ENCODE results near the gene PIK3CD.
"Not testable (repeated sequence)": the region's sequence is repeated elsewhere in the genome, so short reads cannot be mapped to it uniquely, and the experiment has no call there.

PIK3CD gene

DNA sequence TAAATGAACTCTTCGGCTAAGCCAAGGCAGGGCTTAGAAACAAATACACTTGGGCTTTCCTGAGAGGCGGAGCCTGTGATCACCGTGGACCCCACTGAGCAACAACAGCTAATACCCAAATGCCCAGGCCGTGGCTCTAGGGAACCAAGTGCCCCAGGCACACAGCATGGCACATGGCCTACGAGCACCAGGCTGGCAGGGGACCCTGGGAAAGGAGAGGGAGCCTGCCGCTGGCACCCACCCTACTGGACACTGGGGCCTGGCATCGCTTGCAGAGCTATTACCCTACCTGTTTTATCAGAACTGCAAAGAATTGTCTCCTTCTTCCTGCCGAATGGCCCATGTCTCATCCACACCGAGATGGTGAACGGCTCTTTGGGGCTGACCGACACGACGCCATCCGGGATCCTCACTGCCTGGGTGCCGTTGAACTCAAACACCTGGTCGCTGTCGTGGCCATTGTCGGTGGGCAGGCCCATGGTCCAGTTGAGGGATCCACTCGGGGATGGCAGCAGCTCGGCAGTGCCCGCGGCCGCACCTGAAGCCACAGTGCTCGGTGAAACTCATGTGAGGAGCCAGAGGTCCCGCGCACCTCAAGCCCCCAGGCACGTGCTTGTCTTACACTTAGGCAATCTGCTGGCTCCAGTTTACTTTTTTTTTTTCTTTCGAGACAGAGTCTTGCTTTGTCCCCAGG lies 92.7 kb downstream of the PIK3CD start:
- DNase-seq: no peak

DNA sequence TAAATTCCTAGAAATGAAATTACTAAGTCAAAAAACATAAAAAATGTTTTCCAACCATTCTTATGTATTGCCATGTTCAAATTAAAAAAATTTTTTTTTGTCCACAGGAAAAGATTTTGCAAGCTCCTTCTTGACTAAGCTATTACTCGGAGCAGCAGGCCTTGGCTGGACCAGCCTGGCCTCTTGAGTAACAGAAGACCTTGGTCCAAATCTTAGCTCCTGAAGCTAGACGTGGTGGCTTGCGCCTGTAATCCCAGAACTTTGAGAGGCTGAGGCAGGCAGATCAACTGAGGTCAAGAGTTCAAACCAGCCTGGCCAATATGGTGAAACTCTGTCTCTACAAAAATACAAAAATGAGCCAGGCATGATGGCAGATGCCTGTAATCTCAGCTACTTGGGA lies 94.7 kb downstream of the PIK3CD start:
- no peak for DNase-seq

DNA sequence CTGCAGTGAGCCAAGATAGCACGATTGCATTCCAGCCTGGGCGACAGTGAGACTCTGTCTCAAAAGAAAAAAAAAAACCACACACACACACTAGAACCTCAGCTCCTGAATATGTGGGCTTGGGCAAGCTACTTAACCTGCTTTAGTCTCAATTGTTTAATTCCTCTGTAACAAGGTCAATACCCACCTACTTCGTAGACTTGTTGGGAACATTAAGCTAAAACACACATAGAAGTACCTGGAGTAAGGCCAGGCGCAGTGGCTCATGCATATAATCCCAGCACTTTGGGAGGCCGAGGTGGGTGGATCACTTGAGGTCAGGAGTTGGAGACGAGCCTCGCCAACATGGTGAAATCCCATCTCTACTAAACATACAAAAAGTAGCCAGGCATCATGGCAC lies 95.1 kb downstream of the PIK3CD start:
- no peak for DNase-seq

DNA sequence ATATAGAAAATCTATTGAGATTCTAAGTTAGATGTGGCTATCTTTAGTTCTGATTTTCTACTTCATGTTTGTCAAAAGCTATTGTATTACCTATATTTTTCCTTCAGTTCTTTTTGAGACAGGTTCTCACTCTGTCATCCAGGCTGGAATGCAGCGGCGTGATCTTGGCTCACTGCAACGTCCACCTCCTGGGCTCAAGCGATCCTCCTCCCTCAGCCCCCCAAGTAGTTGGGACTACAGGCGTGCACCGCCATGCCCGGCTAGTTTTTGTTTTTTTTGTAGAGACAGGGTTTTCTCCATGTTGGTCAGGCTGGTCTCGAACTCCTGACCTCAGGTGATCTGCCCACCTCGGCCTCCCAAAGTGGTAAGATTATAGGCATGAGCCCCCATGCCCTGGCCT lies 96.9 kb downstream of the PIK3CD start:
- not testable (repeated sequence) for DNase-seq

DNA sequence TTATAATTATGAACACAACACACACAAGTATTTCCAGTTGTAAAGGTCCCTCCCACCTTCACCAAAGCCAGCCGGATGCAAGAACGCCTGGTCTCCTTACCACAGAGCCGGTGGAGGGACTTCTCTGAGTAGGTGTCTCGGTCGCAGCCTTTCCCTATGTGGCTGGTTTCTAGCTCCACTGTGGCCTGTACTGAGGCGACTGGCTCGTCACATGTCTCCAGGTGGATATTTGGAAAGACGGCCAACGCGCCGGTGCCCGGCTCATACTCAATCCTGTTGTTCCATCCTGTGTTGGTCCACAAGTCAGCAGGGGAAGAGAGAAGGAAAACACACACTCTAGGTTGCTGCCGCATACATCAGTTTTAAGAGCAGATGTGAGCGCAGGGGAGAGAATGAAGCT lies 97.8 kb downstream of the PIK3CD start:
- no peak for DNase-seq

DNA sequence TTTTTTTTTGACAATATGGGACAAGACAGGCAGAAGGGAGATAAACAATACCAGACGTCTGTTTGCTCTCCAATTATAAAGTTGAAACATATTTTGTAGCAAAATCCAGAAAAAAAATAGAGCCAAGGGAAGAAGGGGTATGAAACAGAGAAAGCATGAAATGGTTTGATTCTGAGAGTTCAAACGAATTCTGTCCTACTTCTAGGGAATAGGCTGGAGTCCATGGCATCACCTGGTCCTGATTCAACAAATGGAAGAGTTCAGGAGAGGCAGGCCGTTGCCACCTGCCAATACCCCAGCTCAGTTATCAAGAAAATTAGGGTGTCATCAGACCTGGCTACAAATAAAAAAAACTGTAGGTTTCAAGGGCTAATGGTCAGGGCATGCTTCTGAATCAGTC lies 100.4 kb downstream of the PIK3CD start:
- no peak for DNase-seq

DNA sequence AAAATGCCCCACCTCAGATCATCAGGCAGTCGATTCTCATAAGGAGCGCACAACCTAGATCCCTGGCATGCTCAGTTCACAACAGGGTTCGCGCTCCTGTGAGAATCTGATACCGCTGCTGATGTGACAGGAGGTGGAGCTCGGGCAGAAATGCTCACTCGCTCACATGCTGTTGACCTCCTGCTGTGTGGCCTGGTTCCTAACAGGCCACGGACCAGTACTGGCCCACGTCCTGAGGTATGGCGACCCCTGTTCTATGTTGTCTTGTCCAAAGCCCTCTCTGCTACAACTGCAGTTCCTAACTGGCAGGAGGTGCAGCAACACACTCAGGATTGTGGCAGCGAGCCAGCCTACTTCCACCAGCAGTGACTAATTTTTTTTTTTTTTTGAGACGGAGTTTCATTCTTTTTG lies 101.6 kb downstream of the PIK3CD start:
- DNase-seq: no peak

DNA sequence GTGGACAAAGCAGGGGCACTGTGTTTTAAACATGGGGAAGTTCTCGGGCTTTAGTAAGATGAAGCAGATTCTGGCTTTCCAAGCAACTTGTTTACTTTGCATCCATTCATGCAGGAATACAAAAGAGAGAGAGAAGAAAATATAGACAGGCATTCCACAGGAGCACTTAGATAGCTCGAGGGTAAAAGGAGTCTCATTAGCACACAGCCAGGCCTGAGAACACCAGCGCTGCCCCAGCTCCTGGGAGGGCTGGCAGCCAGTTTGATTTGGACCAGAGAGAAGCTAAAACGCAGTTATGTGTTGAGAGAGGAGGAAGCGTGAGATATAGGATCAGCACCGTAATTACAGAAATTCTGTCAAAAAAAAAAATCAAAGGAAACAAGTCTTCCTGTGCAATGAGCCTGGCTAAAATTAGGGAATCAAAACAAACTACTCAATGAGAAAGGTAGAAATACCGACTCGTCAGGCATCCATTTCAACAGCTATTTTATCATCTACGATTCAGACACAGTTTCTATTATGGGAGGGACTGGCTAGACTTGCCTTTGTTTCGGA lies 104.0 kb downstream of the PIK3CD start:
- no peak for DNase-seq

DNA sequence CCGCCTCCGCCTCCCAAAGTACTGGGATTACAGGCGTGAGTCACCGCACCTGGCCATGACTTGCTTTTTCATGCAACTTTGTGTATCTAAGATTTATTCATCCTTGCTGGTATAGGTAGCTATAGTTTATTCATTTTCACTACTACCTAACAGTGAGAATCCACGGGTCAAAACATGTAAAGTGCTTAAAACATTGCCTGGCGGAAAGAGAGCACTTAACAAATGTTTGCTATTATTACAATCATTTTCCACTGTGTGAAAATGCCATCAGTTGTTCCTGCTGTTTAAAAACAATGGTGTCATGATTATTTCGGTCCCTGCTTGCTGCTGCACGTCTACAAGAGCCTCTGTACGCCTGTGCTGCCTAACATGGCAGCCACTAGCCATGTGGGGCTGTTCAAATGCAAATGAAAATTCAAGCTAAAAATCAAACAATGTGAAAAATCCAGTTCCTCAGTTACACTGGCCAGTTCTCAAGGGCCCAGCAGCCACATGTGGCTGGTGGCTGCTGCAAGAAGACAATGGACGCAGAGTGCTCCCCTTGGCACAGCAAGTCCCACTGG lies 107.1 kb downstream of the PIK3CD start:
- DNase-seq: no peak

DNA sequence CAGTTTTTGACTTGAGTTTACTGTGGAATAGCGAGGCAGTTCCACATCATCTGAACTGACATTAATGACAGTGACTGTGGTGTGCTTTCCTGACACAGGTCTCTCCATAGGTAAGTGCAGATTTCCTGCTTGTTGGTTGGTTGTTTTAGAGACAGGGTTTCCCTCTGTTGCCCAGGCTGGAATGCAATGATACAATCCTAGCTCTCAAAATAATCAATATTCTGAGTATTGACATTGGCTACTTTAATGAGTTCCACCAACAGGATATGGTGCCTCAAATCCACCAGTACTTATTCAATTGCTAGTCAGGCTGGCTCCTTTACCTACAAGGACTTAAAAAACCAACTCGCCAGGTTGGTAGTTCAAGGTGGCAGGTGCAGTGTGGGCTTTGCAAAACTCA lies 108.4 kb downstream of the PIK3CD start:
- no peak for DNase-seq

DNA sequence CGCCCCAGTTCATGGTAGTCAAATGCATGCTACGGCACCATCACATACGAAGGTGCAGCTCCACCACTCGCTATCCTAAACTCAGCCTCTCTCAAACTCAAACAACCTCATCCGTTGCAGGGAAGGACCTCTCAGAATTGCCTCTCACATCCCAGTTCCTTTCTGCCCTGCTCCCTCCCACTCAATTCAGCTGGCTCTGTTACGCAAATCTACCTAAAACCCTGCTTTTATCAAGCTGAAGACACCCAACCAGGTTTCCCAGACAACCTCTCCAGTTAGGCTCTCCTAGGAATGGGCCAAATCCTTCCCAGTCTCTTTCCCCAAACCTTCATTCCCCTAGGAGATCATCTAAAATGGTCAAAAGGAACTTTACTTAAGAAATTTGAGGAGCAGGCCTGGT lies 109.3 kb downstream of the PIK3CD start:
- no peak for DNase-seq

DNA sequence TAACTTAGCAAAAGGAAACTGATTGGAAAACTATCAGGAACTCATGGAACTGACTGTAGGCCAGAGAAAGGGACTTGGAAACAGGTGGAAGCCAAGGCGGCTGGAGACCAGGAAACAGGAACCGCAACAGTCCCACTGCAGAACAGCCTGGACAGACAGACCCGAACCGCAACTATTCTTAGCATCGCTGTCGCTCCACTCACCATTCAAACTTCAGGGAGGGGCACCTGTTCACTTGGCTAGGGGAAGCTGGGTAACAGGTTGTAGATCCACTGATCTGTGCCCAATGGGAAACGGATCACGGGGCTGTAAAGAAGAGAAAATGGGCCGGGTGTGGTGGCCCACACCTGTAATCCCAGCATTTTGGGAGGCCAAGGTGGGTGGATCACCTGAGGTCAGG lies 110.3 kb downstream of the PIK3CD start:
- no peak for DNase-seq

DNA sequence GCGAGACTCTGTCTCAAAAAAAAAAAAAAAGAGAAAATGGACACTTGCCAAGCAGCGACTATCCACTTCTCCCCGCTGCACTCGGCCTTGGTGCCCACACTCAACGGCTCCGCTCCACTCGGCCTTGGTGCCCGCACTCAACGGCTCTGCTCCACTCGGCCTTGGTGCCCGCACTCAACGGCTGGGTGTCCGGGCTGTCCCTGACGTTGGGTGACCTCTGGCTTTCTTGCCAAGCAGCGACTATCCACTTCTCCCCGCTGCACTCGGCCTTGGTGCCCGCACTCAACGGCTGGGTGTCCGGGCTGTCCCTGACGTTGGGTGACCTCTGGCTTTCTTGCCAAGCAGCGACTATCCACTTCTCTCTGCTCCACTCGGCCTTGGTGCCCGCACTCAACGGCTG lies 110.9 kb downstream of the PIK3CD start:
- not testable (repeated sequence) for DNase-seq

DNA sequence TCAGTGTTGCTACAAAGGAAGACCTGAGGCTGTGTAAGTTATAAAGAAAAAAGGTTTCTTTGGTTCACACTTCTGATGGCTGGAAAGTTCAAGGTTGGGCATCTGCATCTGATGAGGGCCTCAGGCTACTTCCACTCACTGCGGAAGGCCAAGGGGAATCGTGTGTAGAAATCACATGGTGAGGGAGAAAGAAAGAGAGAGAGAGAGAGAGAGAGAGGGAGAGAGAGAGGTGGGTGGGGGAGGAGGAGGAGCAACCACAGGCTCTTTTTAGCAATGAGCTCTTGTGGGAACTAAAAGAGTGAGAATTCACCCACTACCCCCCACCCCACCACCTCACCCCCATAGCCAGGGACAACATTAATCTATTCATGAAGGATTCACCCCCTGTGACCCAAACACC lies 112.4 kb downstream of the PIK3CD start:
- no peak for DNase-seq

DNA sequence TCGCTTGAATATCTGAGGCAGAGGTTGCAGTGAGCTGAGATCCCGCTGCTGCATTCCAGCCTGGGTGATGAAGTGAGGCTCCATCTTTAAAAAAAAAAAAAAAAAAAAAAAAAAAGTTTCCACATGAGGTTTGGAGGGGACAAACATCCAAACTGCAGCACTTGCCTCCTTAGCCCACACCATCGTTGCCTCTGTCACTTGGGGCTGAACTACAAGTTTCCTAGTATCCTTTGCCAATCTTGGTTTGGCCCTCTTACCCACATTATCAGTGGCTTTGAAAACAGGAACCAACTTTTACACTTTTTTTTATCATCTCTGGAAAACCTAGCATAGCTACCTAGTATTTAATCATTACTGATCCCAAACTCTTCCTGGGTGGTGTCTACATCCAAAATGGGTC lies 113.0 kb downstream of the PIK3CD start:
- no peak for DNase-seq

DNA sequence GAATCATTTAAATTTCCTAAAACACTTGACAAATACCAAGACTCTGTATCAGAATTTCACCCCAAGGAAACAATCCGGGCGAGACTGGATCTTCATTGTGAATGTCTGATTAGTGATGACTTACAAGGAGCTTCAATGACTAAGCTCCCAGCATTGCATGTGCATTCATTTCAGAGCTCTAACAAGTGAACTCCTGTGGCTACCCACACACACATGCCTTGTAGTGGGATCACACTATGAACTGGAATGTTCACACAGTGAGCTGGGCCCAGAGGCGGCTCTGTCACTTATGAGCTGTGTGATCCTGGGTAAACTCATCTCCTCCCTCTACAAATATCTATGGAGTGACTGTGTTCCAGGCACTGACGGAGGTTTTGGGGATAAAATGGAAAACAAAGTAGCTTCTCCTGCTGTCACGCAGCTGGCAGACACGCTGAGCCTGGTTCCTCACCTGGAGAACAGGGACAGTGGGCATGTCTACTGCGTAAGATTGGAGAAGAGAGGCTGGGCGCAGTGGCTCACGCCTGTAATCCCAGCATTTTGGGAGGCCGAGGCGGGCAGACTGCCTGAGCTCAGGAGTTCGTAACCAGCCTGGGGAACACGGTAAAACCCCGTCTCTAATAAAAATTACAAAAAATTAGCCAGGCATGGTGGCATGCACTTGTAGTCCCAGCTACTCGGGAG lies 115.4 kb downstream of the PIK3CD start:
- DNase-seq: no peak

DNA sequence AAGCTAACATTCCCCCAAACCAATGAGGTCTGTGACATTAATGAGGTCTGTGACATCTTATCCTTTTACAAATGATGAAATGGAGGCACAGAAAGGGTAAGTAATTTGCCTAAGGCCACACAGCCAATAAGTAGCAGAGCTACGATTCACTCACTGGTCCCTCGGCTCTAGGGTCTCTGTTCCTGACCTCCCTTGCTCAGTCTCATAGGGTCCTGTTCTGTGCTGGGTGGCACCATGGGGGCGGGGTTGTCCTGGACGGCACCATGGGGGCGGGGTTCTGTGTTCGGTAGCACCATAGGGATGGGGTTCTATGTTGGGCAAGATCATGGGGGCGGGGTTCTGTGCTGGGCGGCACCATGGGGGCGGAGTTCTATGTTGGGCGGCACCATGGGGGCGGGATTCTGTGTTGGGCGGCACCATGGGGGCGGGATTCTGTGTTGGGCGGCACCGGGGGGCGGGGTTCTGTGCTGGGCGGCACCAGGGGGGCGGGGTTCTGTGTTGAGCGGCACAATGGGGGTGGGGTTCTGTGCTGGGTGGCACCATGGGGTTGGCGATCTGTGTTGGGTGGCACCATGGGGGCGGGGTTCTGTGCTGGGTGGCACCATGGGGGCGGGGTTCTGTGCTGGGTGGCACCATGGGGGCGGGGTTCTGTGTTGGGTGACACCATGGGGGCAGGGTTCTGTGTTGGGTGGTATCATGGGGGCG lies 116.6 kb downstream of the PIK3CD start:
- DNase-seq: no peak

DNA sequence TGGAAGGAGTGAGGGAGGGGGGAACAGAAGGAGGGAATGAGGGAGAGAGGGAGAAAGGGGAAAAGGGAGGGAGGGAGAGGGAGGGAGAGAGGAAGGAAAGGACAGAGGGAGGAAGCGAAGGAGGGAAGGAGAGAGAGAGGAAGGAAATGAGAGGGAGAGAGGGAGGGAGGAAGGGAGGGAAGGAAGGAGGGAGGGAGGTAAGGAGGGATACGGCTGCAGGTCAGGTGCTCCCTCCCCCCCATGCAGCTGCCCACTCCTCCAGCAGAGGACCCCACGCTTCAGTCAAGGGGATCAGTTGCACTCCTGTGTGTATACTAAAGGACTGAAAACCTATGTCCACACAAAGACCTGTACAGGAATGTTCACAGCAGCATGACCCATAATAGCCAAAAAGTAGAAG lies 117.5 kb downstream of the PIK3CD start:
- no peak for DNase-seq

DNA sequence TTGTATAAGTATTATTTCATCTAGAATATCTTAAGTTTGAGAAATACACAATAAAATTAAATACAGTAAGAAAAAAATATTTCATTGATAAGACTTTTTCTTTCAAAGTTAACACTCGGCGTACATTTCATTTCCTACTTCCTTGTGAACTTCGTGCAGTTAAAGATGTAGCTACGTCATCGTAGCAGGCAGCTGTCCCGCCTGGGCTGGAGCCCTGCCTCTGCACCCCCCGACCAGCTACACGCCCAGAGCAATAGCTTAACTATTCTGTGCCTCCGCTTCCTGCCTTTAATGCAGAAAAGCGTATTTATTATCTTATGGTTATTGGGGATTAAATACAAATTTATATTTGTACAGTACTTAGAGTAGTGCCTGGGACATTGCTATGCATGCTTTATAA lies 118.8 kb downstream of the PIK3CD start:
- DNase-seq: no peak

DNA sequence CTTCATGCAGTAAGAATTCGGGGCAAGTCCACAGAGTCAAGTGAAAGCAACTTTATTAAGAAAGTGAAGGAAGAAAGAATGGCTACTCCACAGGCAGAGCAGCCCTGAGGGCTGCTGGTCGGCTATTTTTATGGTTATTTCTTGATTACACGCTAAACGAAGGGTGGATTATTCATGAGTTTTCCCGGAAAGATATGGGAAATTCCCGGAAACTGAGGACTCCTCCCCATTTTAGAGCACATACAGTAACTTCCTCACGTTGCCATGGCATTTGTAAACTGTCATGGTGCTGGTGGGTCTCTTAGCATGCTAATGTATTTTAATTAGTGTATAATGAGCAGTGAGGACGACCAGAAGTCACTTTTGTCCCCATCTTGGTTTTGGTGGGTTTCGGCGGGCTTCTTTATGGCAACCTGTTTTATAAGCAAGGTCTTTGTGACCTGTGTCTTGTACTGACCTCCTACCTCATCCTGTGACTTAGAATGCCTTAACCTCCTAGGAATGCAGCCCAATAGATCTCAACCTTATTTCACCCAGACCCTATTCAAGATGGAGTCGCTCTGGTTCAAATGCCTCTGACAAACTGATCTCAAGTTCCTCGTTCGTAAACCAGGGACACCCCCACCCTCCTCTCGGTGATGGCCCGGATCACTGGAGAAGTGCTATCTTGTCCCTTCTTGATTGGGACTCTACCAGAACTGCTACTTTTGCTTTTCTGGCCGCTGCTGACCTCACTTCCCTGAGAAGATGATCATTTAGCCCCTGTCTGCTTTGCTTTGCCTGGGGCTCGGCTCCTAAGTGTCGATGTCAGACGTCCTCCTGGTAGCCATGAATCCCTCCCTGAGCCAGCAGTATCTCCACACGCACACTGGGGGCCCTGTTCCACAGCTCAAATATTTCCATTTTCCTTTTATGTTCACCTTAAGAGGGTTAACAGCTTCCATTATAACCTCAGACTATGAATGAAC lies 123.5 kb downstream of the PIK3CD start:
- DNase-seq: no peak

DNA sequence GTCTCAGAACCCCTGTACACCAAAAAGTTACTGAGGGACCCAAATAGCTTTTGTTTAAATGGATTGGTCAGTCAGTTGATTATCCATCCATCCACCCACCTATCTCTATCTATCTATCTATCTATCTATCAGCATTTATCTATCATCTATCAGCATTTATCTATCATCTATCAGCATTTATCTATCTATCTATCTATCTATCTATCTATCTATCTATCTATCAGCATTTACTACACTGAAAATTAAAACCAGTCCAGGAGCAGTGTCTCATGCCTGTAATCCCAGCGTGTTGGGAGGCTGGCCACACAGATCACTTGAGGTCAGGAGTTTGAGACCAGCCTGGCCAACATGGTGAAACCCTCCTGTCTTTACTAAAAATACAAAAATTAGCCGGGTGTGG lies 125.2 kb downstream of the PIK3CD start:
- no peak for DNase-seq
